A673 (cell line): ENCODE results near the gene DGAT2L6.

ENCODE experiments used
- CTCF ChIP-seq: fragments of 300-800, 200-600 bp; sonication (generic); conservative IDR thresholded peaks from 2 replicates; pipeline ENCODE4 v1.5.1; 2017; ENCODE audit warnings: low read depth, mild to moderate bottlenecking, antibody characterized with exemption, low read length, moderate library complexity, mixed read lengths
- EZH2 ChIP-seq: fragments of 200-600 bp; sonication (generic); IDR thresholded peaks from 2 replicates; pipeline ENCODE4 v1.6.1; 2017; ENCODE audit warnings: borderline replicate concordance, low read depth, mild to moderate bottlenecking, mixed read lengths, antibody characterized with exemption, low read length; ENCODE audit not compliant: poor library complexity, severe bottlenecking

- TF ChIP-seq EZH2 (no peak), CTCF (no peak)
These were observed 8.8 kb upstream of the DGAT2L6 start for GRCh38 chrX:70168238-70169188.
